Liver (tissue), 9 donors: ENCODE data around the gene CPNE9. TPM values are rescaled to one million over a fixed set of nuclear protein-coding genes. Genes with fewer than 3 reads are reported as not detected.

Source experiments
- DNase-seq: peaks from one replicate; pipeline ENCODE4 v3.0.0-alpha.2; 2017; ENCODE audit warnings: low spot score
- H3K27ac ChIP-seq, 2 donors: one replicate each; pipeline ENCODE4 v1.7.0; 2013; ENCODE audit warnings: inconsistent platforms in 2 of 2, low read length in 2 of 2, control low read depth in 1 of 2, low read depth in 1 of 2, mild to moderate bottlenecking in 1 of 2
- H3K27me3 ChIP-seq, 4 donors: one replicate each; pipeline versions ENCODE4 v1.6.1 to v1.7.0; 2013; ENCODE audit warnings: low read length in 3 of 4, inconsistent platforms in 1 of 4, mild to moderate bottlenecking in 1 of 4, moderate library complexity in 1 of 4; ENCODE audit not compliant: control insufficient read depth in 4 of 4, insufficient read depth in 4 of 4
- H3K36me3 ChIP-seq, 4 donors: one replicate each; pipeline versions ENCODE4 v1.6.1 to v1.7.0; 2013; ENCODE audit warnings: low read length in 3 of 4, mild to moderate bottlenecking in 3 of 4, low read depth in 1 of 4, moderate library complexity in 1 of 4; ENCODE audit not compliant: control insufficient read depth in 4 of 4, insufficient read depth in 3 of 4
- H3K4me1 ChIP-seq, 4 donors: one replicate each; pipeline versions ENCODE4 v1.6.1 to v1.7.0; 2013; ENCODE audit warnings: low read length in 3 of 4, mild to moderate bottlenecking in 3 of 4, moderate library complexity in 1 of 4; ENCODE audit not compliant: control insufficient read depth in 4 of 4, insufficient read depth in 4 of 4
- H3K4me3 ChIP-seq, 3 donors: one replicate each; pipeline versions ENCODE4 v1.6.1 to v1.7.0; 2013; ENCODE audit warnings: low read length in 3 of 3, control low read depth in 1 of 3, low read depth in 1 of 3, mild to moderate bottlenecking in 1 of 3
- H3K9ac ChIP-seq, 2 donors: one replicate each; pipeline ENCODE4 v1.7.0; 2013; ENCODE audit warnings: low read length in 2 of 2, mild to moderate bottlenecking in 2 of 2, moderate library complexity in 2 of 2, control low read depth in 1 of 2, low read depth in 1 of 2
- H3K9me3 ChIP-seq, 4 donors: one replicate each; pipeline versions ENCODE4 v1.6.1 to v1.7.0; 2013; ENCODE audit warnings: low read length in 3 of 4; ENCODE audit not compliant: control insufficient read depth in 4 of 4
- ATF3 ChIP-seq: IDR thresholded peaks from 2 replicates; pipeline ENCODE4 v1.6.1; 2016; ENCODE audit warnings: antibody characterized with exemption
- CTCF ChIP-seq: fragments of 150-350 bp; IDR thresholded peaks from 2 replicates; pipeline ENCODE4 v1.5.1; 2017; ENCODE audit warnings: improper control_type of control experiment, low read depth, low read length; ENCODE audit not compliant: missing input control
- FOXA1 ChIP-seq: IDR thresholded peaks from 2 replicates; pipeline ENCODE4 v1.6.1; 2016; ENCODE audit warnings: antibody characterized with exemption
- FOXA2 ChIP-seq: IDR thresholded peaks from 2 replicates; pipeline ENCODE4 v1.6.1; 2016; ENCODE audit warnings: antibody characterized with exemption
- GABPA ChIP-seq, 2 donors: IDR thresholded peaks in 1 of 2; conservative IDR thresholded peaks in 1 of 2; 2 replicates each; pipeline ENCODE4 v1.6.1; 2016; ENCODE audit warnings: antibody characterized with exemption in 2 of 2, mild to moderate bottlenecking in 1 of 2, moderate library complexity in 1 of 2
- HNF4A ChIP-seq, 2 donors: conservative IDR thresholded peaks; 2 replicates each; pipeline ENCODE4 v1.6.1; 2016; ENCODE audit warnings: antibody characterized with exemption in 2 of 2, mild to moderate bottlenecking in 2 of 2
- NR2F2 ChIP-seq: IDR thresholded peaks from 2 replicates; pipeline ENCODE4 v1.6.1; 2016; ENCODE audit warnings: antibody characterized with exemption
- RAD21 ChIP-seq, 2 donors: IDR thresholded peaks; 2 replicates each; pipeline ENCODE4 v1.6.1; 2016; ENCODE audit warnings: antibody characterized with exemption in 2 of 2, mild to moderate bottlenecking in 2 of 2
- REST ChIP-seq: IDR thresholded peaks from 2 replicates; pipeline ENCODE4 v1.6.1; 2016; ENCODE audit warnings: antibody characterized with exemption, mild to moderate bottlenecking
- RXRA ChIP-seq, 2 donors: IDR thresholded peaks; 2 replicates each; pipeline ENCODE4 v1.6.1; 2017 to 2018; ENCODE audit warnings: antibody characterized with exemption in 2 of 2, mild to moderate bottlenecking in 1 of 2
- SP1 ChIP-seq: IDR thresholded peaks from 2 replicates; pipeline ENCODE4 v1.6.1; 2018; ENCODE audit warnings: antibody characterized with exemption, mild to moderate bottlenecking
- YY1 ChIP-seq: IDR thresholded peaks from 2 replicates; pipeline ENCODE4 v1.6.1; 2016; ENCODE audit warnings: antibody characterized with exemption, mild to moderate bottlenecking
- WGBS: extraction: QIAGEN DNeasy Blood & Tissue Kit; methylation state at CpG from one replicate; pipeline ENCODE4 v1.1.7; 2013; 5-methylcytosine and 5-hydroxymethylcytosine counted together
- polyA plus RNA-seq, 2 donors: library from polyadenylated mRNA; stranded (reverse) in 1 of 2; unstranded in 1 of 2; fragments of 200-250 nt in 1 of 2; fragments of >200 nt in 1 of 2; fragmentation: Nextera tagmentation in 1 of 2; extraction: Ambion mirVana in 1 of 2; gene quantifications; one replicate each; pipeline versions ENCODE4 v1.2.1 to v1.2.3, GENCODE V29; 2013 to 2015
- total RNA-seq, 2 donors: library from RNA; depleted of rRNA; stranded (reverse); fragments of >200 nt; gene quantifications; one replicate each; pipeline ENCODE4 v1.2.3, GENCODE V29; 2014
- donor health status: healthy.
- donor health status: healthy.
- donor health status: healthy.
- donor health status: healthy.
- donor health status: healthy.

Gene CPNE9
- total and polyA plus RNA-seq, 4 donors = not detected

GRCh38 chr3:9725775-9726515 lies 22.3 kb downstream of the CPNE9 start:
- no peak for DNase-seq
- no peaks in the 10 kb centered on the region for H3K27me3 ChIP-seq
- H3K4me3 ChIP-seq = no peak overlapping the region
- H3K27ac ChIP-seq = no peak overlapping the region
- TF ChIP-seq SP1 = no peak
- TF ChIP-seq NR2F2 = no peak
- no peak for TF ChIP-seq RAD21 (IDR thresholded peaks at IDR 0.05)
- TF ChIP-seq GABPA (IDR thresholded peaks at IDR 0.05 in 1 of 2, conservative IDR thresholded peaks at IDR 0.05 in 1 of 2) = no peak
- TF ChIP-seq RXRA (IDR thresholded peaks at IDR 0.05) = no peak
- TF ChIP-seq FOXA1 = no peak
- TF ChIP-seq FOXA2 = no peak
- TF ChIP-seq CTCF = no peak
- TF ChIP-seq ATF3 = no peak
- H3K9ac ChIP-seq = no peak overlapping the region
- WGBS = 86% methylated on average over 4 of the region's 4 CpGs
- H3K4me1 ChIP-seq = peaks cover 0 to 5% (median 2%) of the 10 kb centered on the region in 4 donors
- no peaks in the 10 kb centered on the region for H3K9me3 ChIP-seq
- H3K36me3 ChIP-seq = no peaks in the 10 kb centered on the region

GRCh38 chr3:9727041-9727595 lies 23.5 kb downstream of the CPNE9 start:
- no peak for DNase-seq
- peaks cover 0 to 6% (median 2%) of the 10 kb centered on the region in 4 donors for H3K4me1 ChIP-seq
- no peak overlapping the region for H3K4me3 ChIP-seq
- TF ChIP-seq RAD21 (IDR thresholded peaks at IDR 0.05) = peak; percentile 16 to 63
- TF ChIP-seq HNF4A (conservative IDR thresholded peaks at IDR 0.05) = no peak
- H3K27me3 ChIP-seq = no peaks in the 10 kb centered on the region
- WGBS = 14% methylated on average over 11 of the region's 11 CpGs
- no peak overlapping the region for H3K27ac ChIP-seq
- no peaks in the 10 kb centered on the region for H3K9me3 ChIP-seq
- H3K36me3 ChIP-seq = no peaks in the 10 kb centered on the region
- no peak overlapping the region for H3K9ac ChIP-seq

- H3K27ac ChIP-seq = no peak overlapping the region
- H3K27me3 ChIP-seq = no peaks in the 10 kb centered on the region
- TF ChIP-seq YY1 = no peak
- no peak for TF ChIP-seq REST
- no peak for TF ChIP-seq FOXA1
- no peak for TF ChIP-seq NR2F2
- H3K36me3 ChIP-seq = no peaks in the 10 kb centered on the region
- WGBS = 92% methylated on average over 2 of the region's 2 CpGs
- no peak for DNase-seq
- H3K4me1 ChIP-seq = peaks cover 3 to 13% (median 8%) of the 10 kb centered on the region in 4 donors
- H3K9me3 ChIP-seq = no peaks in the 10 kb centered on the region
- no peak overlapping the region for H3K9ac ChIP-seq
- H3K4me3 ChIP-seq = no peak overlapping the region
Measured at GRCh38 chr3:9727743-9728142, 24.1 kb downstream of the CPNE9 start.
